Rectal smooth muscle tissue (tissue), 1 donor: ENCODE data around the gene TLR7.

Source experiments
- H3K27ac ChIP-seq: one replicate; pipeline ENCODE4 v1.7.0; 2013; ENCODE audit warnings: low read depth, low read length, inconsistent platforms
- H3K27me3 ChIP-seq: one replicate; pipeline ENCODE4 v1.7.0; 2013; ENCODE audit warnings: low read length; ENCODE audit not compliant: control insufficient read depth, insufficient read depth
- H3K36me3 ChIP-seq: one replicate; pipeline ENCODE4 v1.7.0; 2013; ENCODE audit warnings: low read length; ENCODE audit not compliant: control insufficient read depth, insufficient read depth
- H3K4me1 ChIP-seq: one replicate; pipeline ENCODE4 v1.7.0; 2013; ENCODE audit warnings: low read length; ENCODE audit not compliant: control insufficient read depth, insufficient read depth
- H3K4me3 ChIP-seq: one replicate; pipeline ENCODE4 v1.7.0; 2013; ENCODE audit warnings: low read length
- H3K9ac ChIP-seq: one replicate; pipeline ENCODE4 v1.7.0; 2013; ENCODE audit warnings: low read length

Gene TLR7

DNA sequence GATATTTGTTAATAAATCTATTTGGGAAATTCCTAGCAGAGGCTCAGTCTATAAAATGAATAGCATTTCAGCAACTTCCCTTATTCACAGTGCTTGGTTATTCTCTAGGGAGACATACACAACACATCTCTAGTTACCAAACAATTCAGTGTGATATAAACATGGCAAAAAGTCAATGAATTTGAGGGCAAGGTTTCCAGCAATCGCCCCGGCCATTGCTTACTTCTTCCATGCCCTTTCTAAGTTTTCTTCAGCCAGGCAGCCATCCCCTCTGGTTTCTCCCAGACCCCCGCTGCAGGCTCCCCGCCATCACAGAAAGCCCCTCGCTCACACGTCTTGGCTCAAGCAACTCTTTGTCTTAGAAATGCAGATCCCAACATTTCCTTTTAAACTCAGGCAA is 4.4 kb downstream of the TLR7 start:
- Histone ChIP-seq H3K4me3 (no peak overlapping the region), H3K27ac (no peak overlapping the region), H3K4me1 (no peaks in the 10 kb centered on the region), H3K27me3 (no peaks in the 10 kb centered on the region), H3K9ac (no peak overlapping the region), H3K36me3 (no peaks in the 10 kb centered on the region)

DNA sequence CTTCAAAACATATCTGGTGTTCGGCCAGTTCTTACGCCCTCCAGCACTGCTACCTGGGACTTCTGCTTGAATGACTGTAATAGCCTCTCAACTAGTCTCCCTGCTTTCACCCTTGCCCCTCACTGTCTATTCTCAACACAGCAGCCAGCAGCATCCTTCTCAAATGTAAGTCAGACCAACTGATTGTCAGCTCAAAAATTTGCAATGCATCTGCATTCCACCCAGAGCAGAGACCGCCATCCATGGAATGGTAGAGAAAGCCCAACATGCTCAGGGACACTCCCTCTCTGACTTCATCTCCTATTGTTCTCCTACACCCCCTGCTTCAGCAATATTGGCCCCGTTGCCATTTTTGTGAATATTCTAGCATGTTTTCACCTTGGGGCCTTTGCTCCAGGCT is 5.9 kb downstream of the TLR7 start:
- Histone ChIP-seq H3K4me1 (no peaks in the 10 kb centered on the region), H3K36me3 (no peaks in the 10 kb centered on the region)

DNA sequence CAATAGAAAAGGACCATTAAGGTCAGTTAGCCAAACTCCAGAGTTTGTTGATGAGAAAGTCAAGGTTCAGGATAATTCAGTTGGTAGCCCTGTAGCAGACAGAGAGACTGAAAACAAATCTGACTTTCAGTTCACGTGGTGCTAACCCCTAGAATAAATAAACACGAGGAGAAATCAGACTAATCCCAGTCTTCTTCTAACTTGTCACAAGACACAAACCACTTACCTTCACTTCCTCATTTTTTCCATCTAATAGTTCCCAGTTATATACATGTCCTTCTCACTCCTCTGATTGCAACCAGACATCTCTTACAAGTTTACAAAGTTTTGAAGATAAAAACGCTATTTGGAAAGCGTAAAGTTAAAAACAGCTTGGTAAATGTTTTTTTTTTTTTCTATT is 7.7 kb downstream of the TLR7 start:
- H3K4me3 ChIP-seq, result no peak overlapping the region
- no peaks in the 10 kb centered on the region for H3K4me1 ChIP-seq
- H3K9ac ChIP-seq, result no peak overlapping the region
- no peak overlapping the region for H3K27ac ChIP-seq
- H3K36me3 ChIP-seq, result no peaks in the 10 kb centered on the region
- no peaks in the 10 kb centered on the region for H3K27me3 ChIP-seq

More for the DNA sequence above, 5.9 kb downstream of the TLR7 start:
- no peak overlapping the region for H3K27ac ChIP-seq
- H3K27me3 ChIP-seq, result no peaks in the 10 kb centered on the region
- H3K4me3 ChIP-seq, result no peak overlapping the region
- H3K9ac ChIP-seq, result no peak overlapping the region

DNA sequence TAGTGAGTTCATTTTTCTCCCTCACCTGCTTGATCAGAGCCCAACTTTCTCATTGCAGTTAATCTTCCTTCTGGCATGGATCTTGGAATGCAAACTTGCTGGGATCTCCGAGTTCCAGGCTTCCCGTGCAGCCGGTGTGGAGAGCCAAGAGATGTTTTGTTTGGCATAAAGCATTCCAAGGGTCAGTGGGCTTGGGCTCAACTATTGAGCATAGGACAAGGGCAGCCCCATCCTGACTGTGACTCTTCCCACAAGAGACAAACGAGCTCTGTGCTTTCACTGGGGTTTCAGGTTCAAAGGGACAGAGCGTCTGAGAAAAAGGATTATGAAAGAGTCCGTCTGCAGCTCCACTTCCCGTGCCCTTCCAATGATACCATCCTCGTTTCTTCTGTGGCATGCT is 10.5 kb downstream of the TLR7 start:
- Histone ChIP-seq H3K9ac (no peak overlapping the region), H3K4me3 (no peak overlapping the region), H3K27ac (no peak overlapping the region), H3K4me1 (no peaks in the 10 kb centered on the region), H3K27me3 (no peaks in the 10 kb centered on the region), H3K36me3 (no peaks in the 10 kb centered on the region)

DNA sequence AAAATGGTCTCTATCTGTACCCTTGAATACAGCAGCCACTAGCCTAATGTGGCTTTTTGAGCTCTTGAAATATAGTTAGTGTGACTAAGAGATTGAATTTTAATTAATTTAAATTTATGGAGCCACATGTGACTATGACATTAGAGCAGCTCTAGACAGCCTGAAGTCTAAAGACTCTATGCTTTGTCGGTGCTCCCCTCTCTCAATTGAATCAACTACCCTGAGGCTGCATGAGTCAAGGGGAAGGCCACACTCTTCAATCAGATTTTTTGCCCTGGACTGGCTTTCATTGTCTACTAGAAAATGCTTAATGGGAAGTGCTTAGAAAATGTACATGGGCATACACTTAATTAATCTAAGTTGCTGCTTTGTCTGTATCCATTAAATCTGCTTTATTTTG is 11.7 kb downstream of the TLR7 start:
- Histone ChIP-seq H3K9ac (no peak overlapping the region), H3K27ac (no peak overlapping the region), H3K4me3 (no peak overlapping the region), H3K4me1 (no peaks in the 10 kb centered on the region), H3K27me3 (no peaks in the 10 kb centered on the region), H3K36me3 (no peaks in the 10 kb centered on the region)

DNA sequence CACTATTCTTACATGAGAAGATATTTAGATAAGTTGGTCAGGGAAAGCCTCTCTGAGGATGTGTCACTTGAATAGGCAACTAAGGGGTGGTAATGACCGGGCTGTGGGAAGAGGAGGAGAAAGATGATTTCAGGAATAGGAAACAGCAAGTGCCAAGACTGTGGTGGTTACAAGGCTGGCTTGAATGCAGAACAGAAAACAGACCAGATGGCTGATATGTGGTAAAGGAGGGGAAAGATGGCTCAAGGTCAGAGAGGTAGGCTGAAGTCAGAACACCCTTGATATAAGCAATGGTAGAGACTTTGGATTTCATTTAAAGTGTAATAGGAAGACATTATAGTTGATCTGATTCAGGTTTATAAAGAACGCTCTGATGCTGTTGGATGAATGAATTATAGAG is 15.0 kb downstream of the TLR7 start:
- Histone ChIP-seq H3K9ac (no peak overlapping the region), H3K27me3 (no peaks in the 10 kb centered on the region), H3K27ac (no peak overlapping the region), H3K4me3 (no peak overlapping the region), H3K36me3 (no peaks in the 10 kb centered on the region), H3K4me1 (no peaks in the 10 kb centered on the region)

DNA sequence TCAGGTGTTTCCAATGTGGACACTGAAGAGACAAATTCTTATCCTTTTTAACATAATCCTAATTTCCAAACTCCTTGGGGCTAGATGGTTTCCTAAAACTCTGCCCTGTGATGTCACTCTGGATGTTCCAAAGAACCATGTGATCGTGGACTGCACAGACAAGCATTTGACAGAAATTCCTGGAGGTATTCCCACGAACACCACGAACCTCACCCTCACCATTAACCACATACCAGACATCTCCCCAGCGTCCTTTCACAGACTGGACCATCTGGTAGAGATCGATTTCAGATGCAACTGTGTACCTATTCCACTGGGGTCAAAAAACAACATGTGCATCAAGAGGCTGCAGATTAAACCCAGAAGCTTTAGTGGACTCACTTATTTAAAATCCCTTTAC is 18.6 kb downstream of the TLR7 start:
- Histone ChIP-seq H3K36me3 (no peaks in the 10 kb centered on the region), H3K27ac (no peak overlapping the region), H3K9ac (no peak overlapping the region), H3K27me3 (no peaks in the 10 kb centered on the region), H3K4me3 (no peak overlapping the region), H3K4me1 (no peaks in the 10 kb centered on the region)

DNA sequence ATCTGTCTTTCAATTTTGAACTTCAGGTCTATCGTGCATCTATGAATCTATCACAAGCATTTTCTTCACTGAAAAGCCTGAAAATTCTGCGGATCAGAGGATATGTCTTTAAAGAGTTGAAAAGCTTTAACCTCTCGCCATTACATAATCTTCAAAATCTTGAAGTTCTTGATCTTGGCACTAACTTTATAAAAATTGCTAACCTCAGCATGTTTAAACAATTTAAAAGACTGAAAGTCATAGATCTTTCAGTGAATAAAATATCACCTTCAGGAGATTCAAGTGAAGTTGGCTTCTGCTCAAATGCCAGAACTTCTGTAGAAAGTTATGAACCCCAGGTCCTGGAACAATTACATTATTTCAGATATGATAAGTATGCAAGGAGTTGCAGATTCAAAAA is 19.7 kb downstream of the TLR7 start:
- H3K36me3 ChIP-seq, result no peaks in the 10 kb centered on the region
- no peak overlapping the region for H3K9ac ChIP-seq
- H3K27ac ChIP-seq, result no peak overlapping the region
- H3K27me3 ChIP-seq, result no peaks in the 10 kb centered on the region
- H3K4me1 ChIP-seq, result no peaks in the 10 kb centered on the region
- no peak overlapping the region for H3K4me3 ChIP-seq

DNA sequence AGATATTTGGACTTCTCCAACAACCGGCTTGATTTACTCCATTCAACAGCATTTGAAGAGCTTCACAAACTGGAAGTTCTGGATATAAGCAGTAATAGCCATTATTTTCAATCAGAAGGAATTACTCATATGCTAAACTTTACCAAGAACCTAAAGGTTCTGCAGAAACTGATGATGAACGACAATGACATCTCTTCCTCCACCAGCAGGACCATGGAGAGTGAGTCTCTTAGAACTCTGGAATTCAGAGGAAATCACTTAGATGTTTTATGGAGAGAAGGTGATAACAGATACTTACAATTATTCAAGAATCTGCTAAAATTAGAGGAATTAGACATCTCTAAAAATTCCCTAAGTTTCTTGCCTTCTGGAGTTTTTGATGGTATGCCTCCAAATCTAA is 20.3 kb downstream of the TLR7 start:
- no peak overlapping the region for H3K27ac ChIP-seq
- no peak overlapping the region for H3K9ac ChIP-seq
- no peaks in the 10 kb centered on the region for H3K4me1 ChIP-seq
- H3K36me3 ChIP-seq, result no peaks in the 10 kb centered on the region
- H3K4me3 ChIP-seq, result no peak overlapping the region
- no peaks in the 10 kb centered on the region for H3K27me3 ChIP-seq

DNA sequence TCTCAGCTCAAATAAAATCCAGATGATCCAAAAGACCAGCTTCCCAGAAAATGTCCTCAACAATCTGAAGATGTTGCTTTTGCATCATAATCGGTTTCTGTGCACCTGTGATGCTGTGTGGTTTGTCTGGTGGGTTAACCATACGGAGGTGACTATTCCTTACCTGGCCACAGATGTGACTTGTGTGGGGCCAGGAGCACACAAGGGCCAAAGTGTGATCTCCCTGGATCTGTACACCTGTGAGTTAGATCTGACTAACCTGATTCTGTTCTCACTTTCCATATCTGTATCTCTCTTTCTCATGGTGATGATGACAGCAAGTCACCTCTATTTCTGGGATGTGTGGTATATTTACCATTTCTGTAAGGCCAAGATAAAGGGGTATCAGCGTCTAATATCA is 20.9 kb downstream of the TLR7 start:
- Histone ChIP-seq H3K27me3 (no peaks in the 10 kb centered on the region), H3K4me1 (no peaks in the 10 kb centered on the region), H3K9ac (no peak overlapping the region), H3K27ac (no peak overlapping the region), H3K4me3 (no peak overlapping the region), H3K36me3 (no peaks in the 10 kb centered on the region)

DNA sequence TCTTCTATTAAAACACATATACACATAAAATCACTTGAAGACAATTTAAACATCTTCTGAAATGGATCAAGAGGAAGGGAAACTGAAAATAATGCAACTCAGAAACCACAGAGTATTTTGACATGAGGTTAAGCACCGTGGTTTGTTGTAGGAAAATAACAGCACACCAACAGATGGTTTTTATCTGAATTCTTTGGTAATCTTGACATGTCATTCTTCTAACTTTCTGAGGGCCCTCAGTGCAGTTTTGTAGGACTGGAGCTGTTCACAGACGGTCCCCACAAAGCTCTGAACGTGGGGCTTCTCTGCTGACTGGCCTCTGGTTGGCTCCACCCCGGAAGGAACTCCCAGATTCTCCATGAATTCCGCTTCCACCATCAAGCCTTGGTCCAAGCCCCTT is 23.6 kb downstream of the TLR7 start:
- Histone ChIP-seq H3K4me1 (no peaks in the 10 kb centered on the region), H3K27ac (no peak overlapping the region), H3K4me3 (no peak overlapping the region), H3K9ac (no peak overlapping the region), H3K27me3 (no peaks in the 10 kb centered on the region), H3K36me3 (no peaks in the 10 kb centered on the region)

DNA sequence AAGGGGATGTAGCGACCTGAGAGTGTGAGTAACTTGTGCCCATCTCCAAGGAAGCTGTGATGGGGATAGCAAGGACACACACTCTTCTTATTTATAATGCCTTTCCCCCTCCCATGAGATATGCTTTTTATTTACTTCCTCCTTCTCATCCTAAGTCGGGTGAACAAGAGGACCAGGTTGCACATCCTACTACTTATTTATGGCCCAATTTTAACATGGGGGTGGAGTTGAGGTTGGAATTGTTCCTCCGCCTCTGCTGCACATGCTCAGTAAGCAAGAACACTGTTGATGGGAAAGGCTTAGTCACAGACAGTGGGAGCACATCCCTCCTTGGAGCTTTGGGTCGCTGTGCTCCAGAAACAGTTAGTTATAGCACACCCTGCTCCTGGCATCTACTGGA is 24.3 kb downstream of the TLR7 start:
- no peak overlapping the region for H3K9ac ChIP-seq
- H3K27me3 ChIP-seq, result no peaks in the 10 kb centered on the region
- H3K4me1 ChIP-seq, result no peaks in the 10 kb centered on the region
- H3K36me3 ChIP-seq, result no peaks in the 10 kb centered on the region
- no peak overlapping the region for H3K27ac ChIP-seq
- no peak overlapping the region for H3K4me3 ChIP-seq

DNA sequence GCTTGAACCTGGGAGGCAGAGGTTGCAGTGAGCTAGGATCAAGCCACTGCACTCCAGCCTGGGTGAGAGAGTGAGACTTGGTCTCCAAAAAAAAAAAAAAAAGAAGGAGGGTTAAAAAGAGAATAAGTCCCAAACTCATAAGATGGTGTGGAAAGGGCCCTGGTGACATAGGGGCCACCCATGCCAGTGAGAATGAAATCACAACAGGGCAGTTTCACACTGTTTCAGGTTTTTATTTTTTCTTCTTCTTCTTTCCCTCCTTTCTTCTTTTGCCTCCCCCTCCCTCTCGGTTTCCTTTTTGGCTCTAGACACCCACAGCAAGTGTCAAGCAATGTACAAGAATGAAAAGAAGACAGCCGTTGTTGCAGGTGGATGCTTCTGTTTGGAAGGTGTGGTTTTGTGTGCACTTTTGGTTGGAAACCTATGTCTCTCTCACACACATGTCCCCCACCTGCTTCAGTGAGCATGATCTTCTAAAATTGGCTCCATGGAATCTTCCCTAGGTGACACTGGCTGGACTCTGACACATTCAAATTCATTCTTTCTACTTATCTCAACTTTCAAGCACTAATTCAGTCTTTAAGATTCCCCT is 25.1 kb downstream of the TLR7 start:
- Histone ChIP-seq H3K4me1 (no peaks in the 10 kb centered on the region), H3K27me3 (no peaks in the 10 kb centered on the region), H3K27ac (no peak overlapping the region), H3K4me3 (no peak overlapping the region), H3K9ac (no peak overlapping the region), H3K36me3 (no peaks in the 10 kb centered on the region)
